ENCODE results near the gene TUBB8. TPM values are rescaled to one million over a fixed set of nuclear protein-coding genes. Genes with fewer than 3 reads are reported as not detected.

The TUBB8 gene
- total and polyA plus RNA-seq, 7 experiments from 2014 or later, result 1.3 TPM; not detected in 6

DNA sequence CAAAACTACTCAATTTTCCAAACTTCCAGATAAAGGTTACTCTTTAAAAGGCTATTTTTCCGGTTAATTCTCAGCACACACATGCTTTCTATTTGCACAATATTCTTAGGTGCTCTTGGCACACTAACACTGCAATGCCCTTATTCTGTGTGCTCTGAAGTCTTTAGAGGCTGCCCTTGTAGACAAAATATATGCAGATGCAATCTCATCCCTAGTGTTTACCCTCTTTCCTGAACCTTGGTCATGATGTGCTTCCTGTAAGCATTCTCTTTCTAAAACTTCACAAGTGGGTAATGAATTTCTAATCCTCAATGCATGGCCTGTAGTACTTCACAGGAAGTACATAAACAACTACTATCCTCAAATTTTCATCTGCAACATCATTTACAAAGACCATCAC lies 41.1 kb upstream of the TUBB8 start:
- Histone ChIP-seq H3K27me3 (ENCODE audit: control insufficient read depth in 2 of 2, insufficient read depth in 2 of 2, low read length in 2 of 2) (no peaks in the 10 kb centered on the region), H3K9me3 (ENCODE audit: control insufficient read depth in 2 of 3, low read length in 3 of 3) (no peaks in the 10 kb centered on the region), H3K36me3 (ENCODE audit: control insufficient read depth in 2 of 3, insufficient read depth in 3 of 3, low read length in 3 of 3) (no peaks in the 10 kb centered on the region), H3K4me1 (ENCODE audit: control insufficient read depth in 2 of 2, insufficient read depth in 2 of 2, low read length in 2 of 2) (no peaks in the 10 kb centered on the region), H3K27ac (ENCODE audit: low read depth, low read length) (no peak overlapping the region), H3K4me3 (ENCODE audit: low read length) (no peak overlapping the region)
- DNase-seq, result no peak
- Mint-ChIP-seq H3K27ac (no peak overlapping the region), H3K9me3 (peaks cover 2 to 15% (median 6%) of the 10 kb centered on the region in 11 donors), H3K4me3 (no peak overlapping the region), H3K36me3 (peaks cover 0 to 8% (median 0%) of the 10 kb centered on the region in 5 donors), H3K27me3 (peaks cover 0 to 2% (median 0%) of the 10 kb centered on the region in 5 donors), H3K4me1 (peaks cover 0 to 7% (median 5%) of the 10 kb centered on the region in 7 donors)
- ChIA-PET CTCF (no interaction called here), POLR2A (no interaction called here)
- no peak for ATAC-seq
- intact Hi-C loops (cut with micrococcal nuclease), result no loop called here

DNA sequence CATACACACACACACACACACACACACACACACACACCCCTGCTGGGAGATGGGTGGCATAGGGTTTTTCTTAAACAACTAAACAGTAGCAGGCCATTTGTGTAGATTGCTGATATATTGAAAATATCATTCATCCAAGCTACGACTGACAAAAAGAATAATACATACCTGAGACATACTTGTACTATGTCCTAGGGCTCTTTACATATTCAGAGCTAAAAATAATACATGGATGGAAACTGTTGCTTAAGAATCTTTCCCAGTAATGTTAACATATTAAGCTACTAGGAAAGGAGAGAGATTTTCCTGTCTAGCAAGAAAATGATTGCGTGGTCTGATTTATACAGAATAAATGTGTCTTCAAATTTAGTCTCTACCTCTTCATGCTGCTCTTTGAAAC lies 40.2 kb upstream of the TUBB8 start:
- Mint-ChIP-seq H3K27me3 (peaks cover 0 to 2% (median 0%) of the 10 kb centered on the region in 5 donors), H3K4me3 (no peak overlapping the region), H3K27ac (no peak overlapping the region), H3K36me3 (peaks cover 0 to 2% (median 0%) of the 10 kb centered on the region in 5 donors), H3K9me3 (peaks cover 0 to 6% (median 0%) of the 10 kb centered on the region in 11 donors), H3K4me1 (peaks cover 0 to 7% (median 5%) of the 10 kb centered on the region in 7 donors)
- Histone ChIP-seq H3K9me3 (ENCODE audit: control insufficient read depth in 2 of 3, low read length in 3 of 3) (no peaks in the 10 kb centered on the region), H3K4me1 (ENCODE audit: control insufficient read depth in 2 of 2, insufficient read depth in 2 of 2, low read length in 2 of 2) (no peaks in the 10 kb centered on the region), H3K27ac (ENCODE audit: low read depth, low read length) (no peak overlapping the region), H3K27me3 (ENCODE audit: control insufficient read depth in 2 of 2, insufficient read depth in 2 of 2, low read length in 2 of 2) (no peaks in the 10 kb centered on the region), H3K36me3 (ENCODE audit: control insufficient read depth in 2 of 3, insufficient read depth in 3 of 3, low read length in 3 of 3) (no peaks in the 10 kb centered on the region), H3K4me3 (ENCODE audit: low read length) (no peak overlapping the region)
- DNase-seq, result no peak
- intact Hi-C loops (cut with micrococcal nuclease), result no loop called here
- ChIA-PET POLR2A (no interaction called here), CTCF (interaction anchor here (0.7 kb wide), 1 partner anchor 175 kb away, joined by 5 read pairs; no protein-coding TSS in a partner anchor)
- ATAC-seq, result no peak

DNA sequence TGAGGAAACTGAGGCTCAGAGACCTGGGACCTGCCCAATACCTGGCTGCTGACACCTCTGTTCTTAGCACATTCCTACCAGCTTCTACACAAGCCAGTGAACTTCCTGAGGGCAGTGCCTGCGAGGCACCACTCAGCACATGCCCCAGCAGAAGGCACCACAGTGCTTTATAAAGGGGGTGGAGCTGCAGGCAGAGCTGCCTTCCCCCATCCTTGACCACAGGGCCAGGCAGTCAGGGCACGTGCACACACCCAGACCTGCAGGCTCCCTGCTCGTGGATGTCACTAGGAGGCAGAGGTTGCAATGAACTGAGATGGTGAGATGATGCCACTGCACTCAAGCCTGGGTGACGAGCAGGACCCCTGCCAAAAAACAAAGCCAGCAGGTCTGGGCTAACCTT lies 39.2 kb upstream of the TUBB8 start:
- DNase-seq (no peak), ATAC-seq (no peak)
- H3K9me3 ChIP-seq (ENCODE audit: control insufficient read depth in 2 of 3, low read length in 3 of 3), result no peaks in the 10 kb centered on the region
- CTCF ChIA-PET, result interaction anchor here (0.8 kb wide), 1 partner anchor 11 kb away, joined by 3 read pairs; no protein-coding TSS in a partner anchor
- peaks cover 0 to 3% (median 0%) of the 10 kb centered on the region in 5 donors for H3K27me3 Mint-ChIP-seq
- peak overlapping the region in 1 of 9 donors; percentile 25 for H3K27ac Mint-ChIP-seq
- peaks cover 0 to 3% (median 0%) of the 10 kb centered on the region in 11 donors for H3K9me3 Mint-ChIP-seq
- H3K36me3 ChIP-seq (ENCODE audit: control insufficient read depth in 2 of 3, insufficient read depth in 3 of 3, low read length in 3 of 3), result no peaks in the 10 kb centered on the region
- intact Hi-C loops (cut with micrococcal nuclease), result no loop called here
- no peaks in the 10 kb centered on the region for H3K4me1 ChIP-seq (ENCODE audit: control insufficient read depth in 2 of 2, insufficient read depth in 2 of 2, low read length in 2 of 2)
- H3K36me3 Mint-ChIP-seq, result no peaks in the 10 kb centered on the region
- H3K27ac ChIP-seq (ENCODE audit: low read depth, low read length), result no peak overlapping the region
- H3K4me3 ChIP-seq (ENCODE audit: low read length), result no peak overlapping the region
- peaks cover 0 to 7% (median 5%) of the 10 kb centered on the region in 7 donors for H3K4me1 Mint-ChIP-seq
- no peak overlapping the region for H3K4me3 Mint-ChIP-seq
- H3K27me3 ChIP-seq (ENCODE audit: control insufficient read depth in 2 of 2, insufficient read depth in 2 of 2, low read length in 2 of 2), result no peaks in the 10 kb centered on the region
- POLR2A ChIA-PET, result no interaction called here

DNA sequence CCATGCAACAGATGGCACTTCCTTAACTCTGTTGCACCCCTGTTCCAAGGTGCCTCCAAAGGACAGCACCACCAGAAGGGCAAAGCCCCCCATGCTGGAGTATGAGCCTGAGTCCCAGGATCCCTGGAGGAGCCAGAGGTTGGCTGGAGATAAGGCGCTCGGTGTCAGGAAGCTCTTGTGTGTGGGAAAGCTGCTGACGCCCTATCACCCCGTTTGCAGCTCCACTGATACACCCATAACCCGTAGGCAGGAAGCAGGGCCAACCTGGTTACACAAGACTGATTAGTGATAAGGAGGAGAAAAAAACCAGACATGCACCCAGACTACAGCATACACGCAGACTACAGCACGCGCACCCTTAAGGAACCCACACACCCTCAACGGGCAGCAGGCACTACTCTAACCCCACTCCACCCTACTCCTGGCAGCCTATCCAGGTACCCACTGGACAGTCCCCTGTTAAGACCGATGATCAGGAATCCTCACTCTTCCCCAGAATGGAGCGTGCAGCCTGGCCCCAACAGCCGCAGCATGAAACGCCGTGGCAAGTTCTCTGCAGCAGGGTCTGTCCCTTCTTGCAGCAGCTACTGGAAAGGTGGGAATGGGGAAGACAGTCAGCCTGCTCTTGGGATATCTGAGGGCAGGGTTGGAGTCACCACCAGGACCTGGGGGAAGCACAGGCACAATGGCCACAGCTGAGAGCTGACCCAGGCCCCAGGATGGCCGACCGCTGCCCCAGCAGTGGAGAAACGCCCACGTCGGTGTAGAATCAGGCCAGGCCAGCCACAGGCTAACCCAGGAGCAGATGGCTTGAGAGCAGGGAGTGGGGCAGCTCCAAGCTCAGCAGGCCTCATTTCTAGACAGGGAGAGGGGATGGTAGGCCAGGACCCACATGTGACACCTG lies 38.3 kb upstream of the TUBB8 start:
- peaks cover 0 to 7% (median 5%) of the 10 kb centered on the region in 7 donors for H3K4me1 Mint-ChIP-seq
- CTCF ChIA-PET, result interaction anchor here (0.8 kb wide), 1 partner anchor 10 kb away, joined by 3 read pairs; no protein-coding TSS in a partner anchor
- no peaks in the 10 kb centered on the region for H3K36me3 Mint-ChIP-seq
- Histone ChIP-seq H3K27ac (ENCODE audit: low read depth, low read length) (no peak overlapping the region), H3K4me1 (ENCODE audit: control insufficient read depth in 2 of 2, insufficient read depth in 2 of 2, low read length in 2 of 2) (no peaks in the 10 kb centered on the region), H3K4me3 (ENCODE audit: low read length) (no peak overlapping the region), H3K36me3 (ENCODE audit: control insufficient read depth in 2 of 3, insufficient read depth in 3 of 3, low read length in 3 of 3) (no peaks in the 10 kb centered on the region), H3K9me3 (ENCODE audit: control insufficient read depth in 2 of 3, low read length in 3 of 3) (no peaks in the 10 kb centered on the region), H3K27me3 (ENCODE audit: control insufficient read depth in 2 of 2, insufficient read depth in 2 of 2, low read length in 2 of 2) (no peaks in the 10 kb centered on the region)
- peaks cover 0 to 6% (median 0%) of the 10 kb centered on the region in 5 donors for H3K27me3 Mint-ChIP-seq
- POLR2A ChIA-PET, result interaction anchor here (0.5 kb wide), 1 partner anchor 23 kb away, joined by 3 read pairs; no protein-coding TSS in a partner anchor
- DNase-seq (peak in 2 of 9 donors; percentile 5 to 18), ATAC-seq (peak; percentile 36)
- H3K4me3 Mint-ChIP-seq, result peak overlapping the region in 2 of 10 donors; percentile 37 to 48
- H3K9me3 Mint-ChIP-seq, result no peaks in the 10 kb centered on the region
- intact Hi-C loops (cut with micrococcal nuclease), result no loop called here
- H3K27ac Mint-ChIP-seq, result peak overlapping the region in 2 of 9 donors; percentile 25 to 38

DNA sequence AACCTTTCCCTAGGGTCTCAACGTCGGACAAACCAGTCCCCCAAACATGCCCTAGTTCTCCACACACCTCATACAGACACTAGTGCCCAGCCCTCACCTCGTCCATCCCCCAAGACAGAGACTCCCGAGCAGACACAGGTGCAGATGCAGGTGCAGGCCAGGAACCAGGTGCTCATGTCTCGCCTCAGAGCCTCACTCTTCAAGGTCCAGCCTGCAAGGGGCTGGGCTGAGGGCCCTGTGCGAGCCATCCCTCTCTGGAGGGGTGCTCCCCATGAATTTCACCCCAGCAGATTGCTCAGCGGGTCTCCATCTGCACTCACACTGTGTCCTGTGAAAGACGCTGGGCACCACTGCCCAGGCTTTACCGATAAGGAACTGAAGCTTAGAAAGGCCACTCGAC lies 36.9 kb upstream of the TUBB8 start:
- Histone ChIP-seq H3K4me1 (ENCODE audit: control insufficient read depth in 2 of 2, insufficient read depth in 2 of 2, low read length in 2 of 2) (no peaks in the 10 kb centered on the region), H3K9me3 (ENCODE audit: control insufficient read depth in 2 of 3, low read length in 3 of 3) (no peaks in the 10 kb centered on the region), H3K27me3 (ENCODE audit: control insufficient read depth in 2 of 2, insufficient read depth in 2 of 2, low read length in 2 of 2) (no peaks in the 10 kb centered on the region), H3K4me3 (ENCODE audit: low read length) (no peak overlapping the region), H3K36me3 (ENCODE audit: control insufficient read depth in 2 of 3, insufficient read depth in 3 of 3, low read length in 3 of 3) (no peaks in the 10 kb centered on the region), H3K27ac (ENCODE audit: low read depth, low read length) (no peak overlapping the region)
- Mint-ChIP-seq H3K4me3 (no peak overlapping the region), H3K27ac (no peak overlapping the region), H3K4me1 (peaks cover 0 to 7% (median 5%) of the 10 kb centered on the region in 7 donors), H3K27me3 (peaks cover 2 to 10% (median 6%) of the 10 kb centered on the region in 5 donors), H3K9me3 (no peaks in the 10 kb centered on the region), H3K36me3 (no peaks in the 10 kb centered on the region)
- intact Hi-C loops (cut with micrococcal nuclease), result no loop called here
- ChIA-PET CTCF (no interaction called here), POLR2A (no interaction called here)
- no peak for ATAC-seq
- no peak for DNase-seq

DNA sequence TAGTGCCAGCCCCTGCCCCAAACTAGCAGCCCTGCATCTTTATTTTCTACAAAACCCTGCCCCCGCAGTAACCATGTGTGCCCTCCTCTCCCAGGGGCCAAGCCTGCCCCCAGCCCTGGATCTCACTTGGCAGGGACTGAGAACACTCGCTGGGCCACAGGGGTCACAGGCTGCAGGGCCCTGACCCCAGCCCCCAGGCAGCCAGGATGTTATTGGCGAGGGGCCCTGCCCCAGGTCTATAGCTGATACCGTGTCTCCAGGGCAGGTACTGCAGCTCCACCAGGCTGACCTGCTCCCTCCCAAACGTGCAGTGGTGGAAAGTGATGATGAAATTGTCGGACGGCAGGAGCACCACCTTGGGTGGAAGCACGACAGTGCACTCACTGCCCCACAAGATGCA lies 35.9 kb upstream of the TUBB8 start:
- H3K27me3 Mint-ChIP-seq, result peaks cover 2 to 10% (median 6%) of the 10 kb centered on the region in 5 donors
- Histone ChIP-seq H3K9me3 (ENCODE audit: control insufficient read depth in 2 of 3, low read length in 3 of 3) (no peaks in the 10 kb centered on the region), H3K4me1 (ENCODE audit: control insufficient read depth in 2 of 2, insufficient read depth in 2 of 2, low read length in 2 of 2) (no peaks in the 10 kb centered on the region), H3K27me3 (ENCODE audit: control insufficient read depth in 2 of 2, insufficient read depth in 2 of 2, low read length in 2 of 2) (no peaks in the 10 kb centered on the region), H3K27ac (ENCODE audit: low read depth, low read length) (no peak overlapping the region), H3K36me3 (ENCODE audit: control insufficient read depth in 2 of 3, insufficient read depth in 3 of 3, low read length in 3 of 3) (no peaks in the 10 kb centered on the region), H3K4me3 (ENCODE audit: low read length) (no peak overlapping the region)
- no peaks in the 10 kb centered on the region for H3K36me3 Mint-ChIP-seq
- no peak for ATAC-seq
- intact Hi-C loops (cut with micrococcal nuclease), result no loop called here
- ChIA-PET CTCF (no interaction called here), POLR2A (no interaction called here)
- H3K4me1 Mint-ChIP-seq, result peaks cover 0 to 7% (median 5%) of the 10 kb centered on the region in 7 donors
- no peak overlapping the region for H3K4me3 Mint-ChIP-seq
- peak overlapping the region in 1 of 9 donors; percentile 36 for H3K27ac Mint-ChIP-seq
- DNase-seq, result no peak
- no peaks in the 10 kb centered on the region for H3K9me3 Mint-ChIP-seq

Data from naive thymus-derived CD4-positive, alpha-beta T cell (primary cell).